Hindlimb muscle (tissue), 1 donor: ENCODE measurements around the gene WDFY3. TPM values are rescaled to one million over a fixed set of nuclear protein-coding genes. Genes with fewer than 3 reads are reported as not detected.

Experiments used
- DNase-seq: peaks from one replicate; pipeline ENCODE4 v3.0.0-alpha.2; 2013
- polyA plus RNA-seq: library from polyadenylated mRNA; unstranded; fragments of 120-200 nt; gene quantifications from one replicate; pipeline ENCODE4 v1.2.1, GENCODE V29; 2013; ENCODE audit not compliant: insufficient read length

Gene WDFY3
- polyA plus RNA-seq, 1 donor = 25.5 TPM

- DNase-seq = no peak
These were observed 14.5 kb downstream of the WDFY3 start for GRCh38 chr4:84952004-84952403.

DNA sequence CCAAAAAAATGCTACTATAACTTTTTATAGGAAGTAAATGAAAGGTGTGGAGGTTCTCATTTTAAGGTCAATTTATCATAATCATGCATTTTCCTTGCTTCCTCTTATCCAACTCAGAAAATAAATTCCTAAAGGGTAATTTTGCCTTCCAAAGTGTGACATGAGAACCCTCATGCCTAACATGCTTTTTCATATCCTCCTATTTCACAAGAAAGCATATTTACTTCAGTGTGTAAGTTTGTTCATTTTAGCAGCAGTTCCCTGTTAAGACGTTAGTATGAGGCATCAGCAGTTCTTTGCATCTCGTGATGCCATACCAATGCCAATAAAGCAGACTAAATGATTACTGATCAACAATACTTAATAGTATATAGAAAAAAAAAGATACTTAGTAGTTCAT, 18.4 kb downstream of the WDFY3 start:
- no peak for DNase-seq

- no peak for DNase-seq
These were observed 21.5 kb downstream of the WDFY3 start for GRCh38 chr4:84944947-84945346.

DNA sequence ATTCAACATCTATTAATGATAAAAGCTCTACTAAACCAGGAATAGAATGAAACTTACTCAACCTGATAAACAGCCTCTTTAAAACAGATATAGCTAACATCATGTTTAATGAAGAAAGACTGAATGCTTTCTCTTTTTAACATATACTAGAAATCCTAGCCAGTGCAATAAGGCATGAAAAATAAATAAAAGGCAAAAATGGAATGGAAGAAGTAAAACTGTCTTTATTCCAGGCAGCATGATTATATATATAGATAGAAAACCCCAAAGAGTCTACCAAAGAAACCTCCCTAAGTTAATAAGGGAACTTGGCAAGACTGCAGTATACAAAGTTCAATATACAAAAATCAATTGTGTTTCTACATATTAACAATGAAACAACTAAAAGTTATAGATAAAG, 25.5 kb downstream of the WDFY3 start:
- no peak for DNase-seq

- no peak for DNase-seq
These were observed 27.4 kb downstream of the WDFY3 start for GRCh38 chr4:84939113-84939512.

DNA sequence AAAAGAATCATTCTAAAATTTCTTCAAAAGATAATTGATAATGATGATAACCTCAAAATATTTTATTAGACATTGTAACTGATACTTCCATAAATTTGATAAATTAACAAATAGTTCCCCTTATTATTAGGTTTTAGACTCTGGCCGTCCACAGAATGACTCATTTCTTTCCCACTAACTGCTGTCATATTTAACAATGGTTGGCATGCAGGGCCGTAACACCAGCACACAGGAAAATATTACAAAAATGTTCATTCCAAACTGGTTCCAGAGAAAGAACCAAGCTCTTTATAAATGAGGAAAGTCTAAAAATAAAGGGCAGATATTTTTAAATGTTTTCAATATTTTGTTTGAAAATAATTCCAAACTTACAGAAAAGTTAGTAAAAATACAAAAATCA, 28.2 kb downstream of the WDFY3 start:
- no peak for DNase-seq

DNA sequence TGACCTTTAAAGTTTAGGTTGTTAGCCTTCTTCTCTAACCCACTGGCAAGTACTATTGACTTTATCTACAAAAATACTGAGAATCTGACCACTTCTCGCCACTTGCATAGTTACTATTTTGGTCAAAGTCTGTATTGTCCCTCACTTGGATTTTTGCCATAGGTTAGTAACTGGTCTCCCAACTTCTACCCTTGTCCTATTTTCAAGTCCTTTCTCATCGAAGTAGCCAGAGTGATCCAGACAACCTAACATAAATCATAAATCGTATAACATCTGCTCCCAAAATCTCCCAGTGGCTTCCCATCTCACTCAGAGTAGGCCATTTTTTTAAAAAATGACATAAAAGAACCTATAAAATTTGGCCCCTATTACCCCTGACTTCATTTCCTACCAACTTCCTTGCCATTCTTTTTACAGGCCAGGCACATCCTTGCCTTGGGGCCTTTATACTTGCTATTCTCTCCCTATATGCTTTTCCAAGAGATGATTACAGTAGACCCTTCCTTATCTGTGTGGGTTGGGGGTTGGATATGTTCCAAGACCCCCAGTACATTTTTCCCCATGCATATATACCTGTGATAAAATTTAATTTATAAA, 29.0 kb downstream of the WDFY3 start:
- no peak for DNase-seq

- no peak for DNase-seq
These were observed 30.4 kb downstream of the WDFY3 start for GRCh38 chr4:84936123-84936522.

GRCh38 chr4:84932462-84932861, 34.0 kb downstream of the WDFY3 start:
- no peak for DNase-seq

- no peak for DNase-seq
These were observed 34.5 kb downstream of the WDFY3 start for GRCh38 chr4:84931961-84932360.

- DNase-seq = no peak
These were observed 35.2 kb downstream of the WDFY3 start for GRCh38 chr4:84931274-84931673.

- DNase-seq = no peak
These were observed 38.4 kb downstream of the WDFY3 start for GRCh38 chr4:84928089-84928488.

DNA sequence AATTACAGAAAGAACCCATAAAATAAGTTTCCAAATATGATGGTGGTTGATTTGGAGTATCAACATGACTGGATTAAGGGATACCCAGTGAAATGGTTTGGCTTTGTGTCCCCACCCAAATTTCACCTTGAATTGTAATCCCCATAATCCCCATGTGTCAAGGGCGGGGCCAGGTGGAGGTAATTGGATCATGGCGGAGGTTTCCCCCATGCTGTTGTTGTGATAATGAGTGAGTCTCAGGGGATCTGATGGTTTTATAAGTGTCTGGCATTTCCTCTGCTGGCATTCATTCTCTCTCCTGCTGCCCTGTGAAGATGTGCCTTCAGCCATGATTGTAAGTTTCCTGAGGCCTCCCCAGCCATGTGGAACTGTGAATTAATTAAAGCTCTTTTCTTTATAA, 39.1 kb downstream of the WDFY3 start:
- no peak for DNase-seq

GRCh38 chr4:84925558-84925957, 40.9 kb downstream of the WDFY3 start:
- no peak for DNase-seq

DNA sequence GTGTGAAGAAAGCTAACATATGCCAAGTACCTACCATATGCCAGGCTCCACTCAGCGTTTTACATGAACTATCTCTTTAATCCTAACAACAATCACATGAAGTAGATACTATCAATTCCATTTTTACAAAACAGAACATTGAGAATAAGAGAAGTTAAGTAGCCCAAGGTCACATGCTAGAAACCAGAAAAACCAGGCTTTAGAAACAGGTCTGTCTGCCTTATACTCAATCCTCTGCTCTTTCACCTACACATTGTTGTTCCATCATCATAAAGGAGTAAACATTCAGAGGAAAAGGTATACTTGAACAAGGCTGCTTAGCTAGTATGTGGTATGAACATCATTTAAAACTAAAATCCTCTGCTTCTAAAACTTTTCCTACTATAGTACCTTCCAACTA, 42.1 kb downstream of the WDFY3 start:
- DNase-seq = no peak

DNA sequence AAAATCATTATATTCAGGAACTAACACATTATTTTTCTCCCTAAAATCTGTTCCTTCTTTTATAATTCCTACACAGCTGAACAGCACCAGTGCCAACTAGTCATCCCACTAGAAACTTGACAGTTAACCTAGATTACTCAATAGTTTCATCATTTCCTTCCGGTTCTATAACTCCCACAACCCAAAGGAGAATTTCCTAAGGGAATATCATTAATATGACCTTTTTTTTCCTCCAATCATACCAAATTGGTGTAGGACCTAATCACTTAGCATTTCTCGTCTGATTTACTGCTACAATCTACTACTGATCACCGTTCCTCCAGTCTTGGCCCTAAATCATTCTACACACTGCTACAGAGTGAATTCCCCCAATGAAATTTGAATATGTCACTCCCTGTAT, 45.9 kb downstream of the WDFY3 start:
- DNase-seq = no peak

DNA sequence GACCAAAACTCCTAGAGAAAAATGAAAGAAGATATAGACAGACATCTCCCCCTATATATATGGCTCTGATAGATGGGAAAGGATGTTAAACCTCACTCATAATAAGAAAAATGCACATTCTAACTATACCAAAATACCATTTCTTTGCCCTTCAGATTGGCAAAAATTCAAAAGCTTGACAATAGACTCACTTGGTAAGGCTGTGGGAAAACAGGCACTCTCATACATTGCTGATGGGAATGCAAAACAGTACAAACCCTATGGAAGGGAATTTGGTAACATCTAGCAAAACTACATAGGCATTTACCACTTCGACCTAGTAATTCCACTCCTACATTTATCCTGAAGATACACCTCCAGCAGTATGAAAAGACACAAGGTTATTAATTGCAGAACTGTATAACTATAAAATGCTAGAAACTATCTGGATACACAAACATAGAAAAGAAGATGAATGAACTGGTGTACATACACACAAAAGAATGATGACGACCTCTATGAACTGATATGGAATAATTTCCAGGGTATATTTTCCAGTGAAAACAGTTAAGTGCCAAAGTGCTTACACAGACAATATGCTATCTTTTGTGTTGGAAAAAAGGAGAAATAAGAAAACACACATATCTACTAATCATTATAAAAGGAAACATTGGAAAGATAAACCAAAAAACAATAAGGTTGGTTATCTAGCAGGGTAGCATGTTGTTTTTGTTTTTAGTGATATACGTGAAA, 48.5 kb downstream of the WDFY3 start:
- no peak for DNase-seq

- no peak for DNase-seq
These were observed 49.2 kb downstream of the WDFY3 start for GRCh38 chr4:84917086-84917821.

- DNase-seq = no peak
These were observed 50.3 kb downstream of the WDFY3 start for GRCh38 chr4:84916227-84916626.

GRCh38 chr4:84915396-84915780, 51.1 kb downstream of the WDFY3 start:
- no peak for DNase-seq

- DNase-seq = no peak
These were observed 51.6 kb downstream of the WDFY3 start for GRCh38 chr4:84914686-84915395.

- no peak for DNase-seq
These were observed 53.3 kb downstream of the WDFY3 start for GRCh38 chr4:84913176-84913575.

DNA sequence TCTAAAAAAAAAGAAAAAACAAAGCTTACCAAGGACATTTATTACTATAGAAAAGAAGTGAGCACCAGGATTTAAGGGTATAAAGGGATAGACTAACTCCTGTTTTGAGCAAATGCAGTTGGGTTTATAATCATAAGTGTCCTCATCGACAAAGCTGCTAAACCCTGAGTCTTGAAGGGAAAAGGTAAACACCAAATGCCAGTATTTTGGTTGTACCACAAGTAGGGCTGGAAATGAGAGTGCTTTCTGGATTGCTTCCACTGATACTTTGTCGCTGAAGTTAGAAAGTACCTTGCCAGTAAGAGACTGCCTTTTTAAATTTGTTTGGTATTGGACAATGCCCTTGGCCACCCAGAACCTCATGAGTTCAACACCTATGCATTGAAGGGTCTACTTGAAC, 53.7 kb downstream of the WDFY3 start:
- no peak for DNase-seq
